ELR (cell line): ENCODE data around the gene SEPTIN14.
"Not testable (repeated sequence)": the region's sequence is repeated elsewhere in the genome, so short reads cannot be mapped to it uniquely, and the experiment has no call there.

Experiments
- DNase-seq: peaks from one replicate; pipeline ENCODE4 v3.0.0-alpha.2; 2015; ENCODE audit warnings: low read depth

Gene SEPTIN14

DNA sequence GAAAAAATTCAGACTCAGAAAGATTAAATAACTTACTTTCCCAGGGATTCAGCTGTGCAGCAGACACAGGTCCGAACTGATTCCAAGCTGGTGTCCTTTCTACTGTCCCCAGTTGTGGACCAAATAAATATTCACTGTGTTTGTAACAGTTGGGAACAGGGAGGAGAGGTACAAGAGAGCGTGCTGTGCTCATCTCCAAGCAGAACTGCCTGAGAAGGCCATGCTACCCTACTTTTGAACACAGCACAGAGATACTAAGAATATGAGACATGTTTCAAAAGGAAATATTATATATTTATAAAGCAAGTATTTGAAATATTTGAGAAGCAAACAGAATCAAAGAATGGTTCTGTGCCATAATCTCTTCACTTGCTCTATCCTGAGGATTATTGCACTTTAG lies at the start of gene SEPTIN14:
Gene SEPTIN14, minus strand, starts transcription at position 101 of the 400 bp plus-strand sequence. CDS start 756 bp downstream, outside the sequence.
- not testable (repeated sequence) for DNase-seq

GRCh38 chr7:55903985-55904759 lies 41.6 kb upstream of the SEPTIN14 start:
- no peak for DNase-seq

- DNase-seq, result not testable (repeated sequence)
Measured at GRCh38 chr7:55901059-55901458, 38.5 kb upstream of the SEPTIN14 start.

- DNase-seq, result peak; percentile 8
Measured at GRCh38 chr7:55898287-55898686, 35.7 kb upstream of the SEPTIN14 start.

DNA sequence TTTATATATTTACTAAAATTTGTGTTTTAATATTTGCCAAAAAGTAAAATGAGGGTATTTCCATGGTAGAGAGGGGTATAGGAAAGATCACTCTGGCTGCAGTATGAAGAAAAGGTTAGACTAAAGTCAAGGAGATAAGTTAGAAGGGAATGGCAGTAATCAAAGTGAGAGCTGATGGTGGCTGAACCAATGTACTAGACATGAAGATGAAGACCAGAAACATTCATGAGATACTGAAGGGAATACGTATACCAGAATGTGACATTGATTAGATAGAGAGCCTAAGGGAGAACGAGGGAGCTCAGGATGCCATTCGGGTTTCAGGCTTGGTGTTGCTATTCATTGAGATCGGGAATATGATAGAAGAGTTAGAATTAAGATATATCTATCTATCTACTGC lies 32.5 kb upstream of the SEPTIN14 start:
- DNase-seq, result no peak

GRCh38 chr7:55893940-55894339 lies 31.4 kb upstream of the SEPTIN14 start:
- DNase-seq, result no peak

DNA sequence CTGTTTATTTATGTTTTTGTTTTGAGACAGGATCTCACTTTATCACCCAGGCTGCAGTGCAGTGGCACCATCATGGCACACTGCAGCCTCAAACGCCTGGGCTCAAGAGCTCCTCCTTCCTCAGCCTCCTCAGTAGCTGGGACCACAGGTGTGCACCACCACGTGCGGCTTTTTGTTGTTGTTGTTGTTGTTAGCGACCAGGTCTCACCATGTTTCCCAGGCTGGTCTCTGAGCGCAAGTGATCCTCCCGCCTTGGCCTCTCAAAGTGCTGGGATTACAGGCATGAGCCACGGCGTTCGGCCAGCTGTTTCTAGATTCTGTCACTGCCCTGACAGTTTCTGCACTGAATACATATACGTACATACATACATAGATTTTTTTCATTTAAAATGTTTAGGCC lies 25.8 kb upstream of the SEPTIN14 start:
- DNase-seq, result not testable (repeated sequence)

GRCh38 chr7:55887821-55888247 lies 25.3 kb upstream of the SEPTIN14 start:
- no peak for DNase-seq

DNA sequence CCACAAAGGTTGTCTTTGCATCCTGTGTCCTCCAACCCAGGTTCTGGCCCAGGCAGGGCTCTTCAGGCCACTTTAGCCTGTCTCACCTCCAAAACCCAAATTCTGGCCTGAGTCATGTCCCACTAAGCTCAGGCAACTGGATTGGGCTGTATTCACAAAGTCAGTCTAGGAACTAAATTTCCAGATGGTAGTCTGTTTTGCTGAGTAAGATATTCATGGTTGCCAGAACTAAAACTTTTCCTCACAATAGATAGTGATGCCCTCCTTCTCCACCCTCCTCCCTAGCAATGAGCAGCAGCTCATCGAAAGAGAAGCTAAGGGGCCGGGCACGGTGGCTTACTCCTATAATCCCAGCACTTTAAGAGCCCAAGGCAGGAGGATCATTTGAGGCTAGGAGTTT lies 21.8 kb upstream of the SEPTIN14 start:
- no peak for DNase-seq

- no peak for DNase-seq
Measured at GRCh38 chr7:55878691-55879090, 16.1 kb upstream of the SEPTIN14 start.

GRCh38 chr7:55877308-55877707 lies 14.8 kb upstream of the SEPTIN14 start:
- no peak for DNase-seq

- DNase-seq, result no peak
Measured at GRCh38 chr7:55873765-55874164, 11.2 kb upstream of the SEPTIN14 start.

DNA sequence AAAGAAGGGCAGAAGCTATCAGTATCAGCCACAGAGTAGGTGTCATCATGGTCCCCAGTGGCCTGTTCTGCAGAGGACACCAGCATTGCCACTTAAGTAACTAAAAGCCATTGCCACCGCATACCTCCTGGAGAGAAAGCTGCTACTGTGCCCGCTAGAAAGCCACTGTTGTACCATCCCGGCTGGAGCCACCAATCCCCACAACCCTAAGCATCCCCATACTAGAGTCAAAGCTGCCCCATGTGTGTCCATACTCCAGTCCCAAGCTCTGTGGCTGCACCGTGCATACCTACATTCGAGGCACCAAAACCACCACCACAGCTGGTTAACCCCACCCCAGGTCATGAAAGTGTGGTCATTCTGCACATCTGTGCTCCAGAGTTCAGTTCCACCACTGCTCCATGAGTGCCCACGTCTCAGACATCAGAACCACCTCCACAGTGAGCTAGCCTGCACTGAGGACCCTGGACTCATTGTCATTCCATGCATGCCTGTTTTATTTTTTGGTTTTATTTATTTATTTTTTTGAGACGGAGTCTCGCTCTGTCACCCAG lies 9.5 kb upstream of the SEPTIN14 start:
- DNase-seq, result no peak

DNA sequence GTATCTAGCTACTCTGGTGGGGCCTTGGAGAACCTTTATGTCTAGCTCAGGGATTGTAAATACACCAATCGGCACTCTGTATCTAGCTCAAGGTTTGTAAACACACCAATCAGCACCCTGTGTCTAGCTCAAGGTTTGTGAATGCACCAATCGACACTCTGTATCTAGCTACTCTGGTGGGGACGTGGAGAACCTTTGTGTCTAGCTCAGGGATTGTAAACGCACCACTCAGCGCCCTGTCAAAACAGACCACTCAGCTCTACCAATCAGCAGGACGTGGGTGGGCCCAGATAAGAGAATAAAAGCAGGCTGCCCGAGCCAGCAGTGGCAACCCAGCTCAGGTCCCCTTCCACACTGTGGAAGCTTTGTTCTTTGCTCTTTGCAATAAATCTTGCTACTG lies 6.4 kb upstream of the SEPTIN14 start:
- not testable (repeated sequence) for DNase-seq

DNA sequence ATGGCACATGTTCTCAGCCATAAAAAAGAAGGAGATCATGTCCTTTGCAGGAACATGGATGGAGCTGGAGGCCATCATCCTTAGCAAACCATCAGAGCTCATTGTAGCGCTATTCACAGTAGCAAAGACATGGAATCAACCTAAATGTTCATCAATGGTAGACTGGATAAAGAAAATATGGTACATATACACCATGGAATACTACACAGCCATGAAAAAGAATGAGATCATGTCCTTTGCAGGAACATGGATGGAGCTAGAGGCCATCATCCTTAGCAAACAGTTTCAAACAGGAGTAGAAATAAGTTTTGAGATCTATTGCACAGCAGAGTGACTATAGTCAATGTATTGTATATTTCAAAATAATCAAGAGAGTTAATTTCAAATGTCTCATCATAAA lies 17.4 kb downstream of the SEPTIN14 start:
- DNase-seq, result not testable (repeated sequence)

GRCh38 chr7:55838595-55838994 lies 24.0 kb downstream of the SEPTIN14 start:
- DNase-seq, result no peak

GRCh38 chr7:55827577-55827976 lies 35.0 kb downstream of the SEPTIN14 start:
- no peak for DNase-seq

DNA sequence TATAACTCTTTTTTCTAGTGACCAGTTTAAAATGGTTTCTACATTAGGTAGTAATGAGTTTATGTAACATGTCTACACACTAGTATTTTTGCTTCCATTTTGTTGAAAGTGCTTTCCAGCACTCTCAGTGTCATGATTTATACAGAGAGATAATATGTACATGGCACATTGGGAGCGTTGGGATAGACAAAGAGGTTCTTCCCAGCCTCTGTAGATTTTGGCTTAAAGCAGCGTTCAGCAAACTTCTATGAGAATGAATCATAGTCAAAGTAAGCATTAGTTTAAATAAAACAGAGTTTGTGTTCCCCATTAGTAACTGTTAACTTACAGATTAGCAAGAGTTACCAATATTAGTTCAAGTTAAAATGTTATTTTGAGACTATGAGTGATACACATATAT lies 43.9 kb downstream of the SEPTIN14 start:
- no peak for DNase-seq

GRCh38 chr7:55797260-55797659 lies 65.3 kb downstream of the SEPTIN14 start:
- DNase-seq, result not testable (repeated sequence)

GRCh38 chr7:55794527-55794926 lies 68.0 kb downstream of the SEPTIN14 start:
- peak; percentile 35 for DNase-seq

GRCh38 chr7:55792048-55792447 lies 70.5 kb downstream of the SEPTIN14 start:
- DNase-seq, result no peak

DNA sequence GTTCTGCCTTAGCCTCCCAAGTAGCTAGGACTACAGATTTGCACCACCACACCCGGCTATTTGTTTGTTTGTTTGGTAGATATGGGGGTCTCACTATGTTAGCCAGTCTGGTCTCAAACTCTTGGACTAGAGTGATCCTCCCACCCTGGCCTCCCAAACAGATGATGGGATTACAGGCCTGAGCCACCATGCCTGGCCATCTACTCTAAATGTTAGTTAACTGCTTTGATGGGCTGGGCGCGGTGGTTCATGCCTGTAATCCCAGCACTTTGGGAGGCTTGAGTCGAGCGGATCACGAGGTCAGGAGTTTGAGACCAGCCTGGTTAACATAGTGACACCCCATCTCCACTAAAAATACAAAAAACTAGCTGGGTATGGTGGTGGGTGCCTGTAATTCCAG lies 74.8 kb downstream of the SEPTIN14 start:
- DNase-seq, result no peak

DNA sequence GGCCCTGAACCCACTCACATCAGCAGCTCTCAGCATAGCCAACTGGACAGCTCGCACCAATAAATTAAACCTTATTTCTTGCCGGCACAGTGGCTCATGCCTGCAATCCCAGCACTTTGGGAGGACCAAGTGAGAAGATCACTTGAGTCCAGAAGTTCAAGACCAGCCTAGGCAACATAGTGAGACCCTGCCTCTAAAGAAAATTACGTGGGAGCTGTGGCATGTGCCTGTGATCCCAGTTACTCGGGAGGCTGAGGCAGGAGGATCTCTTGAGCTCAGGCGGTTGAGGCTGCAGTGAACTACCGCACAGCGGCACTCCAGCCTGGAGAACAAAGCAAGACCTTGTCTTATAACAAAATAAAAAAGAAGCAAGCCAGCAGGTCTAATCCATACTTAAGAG lies 75.7 kb downstream of the SEPTIN14 start:
- no peak for DNase-seq

DNA sequence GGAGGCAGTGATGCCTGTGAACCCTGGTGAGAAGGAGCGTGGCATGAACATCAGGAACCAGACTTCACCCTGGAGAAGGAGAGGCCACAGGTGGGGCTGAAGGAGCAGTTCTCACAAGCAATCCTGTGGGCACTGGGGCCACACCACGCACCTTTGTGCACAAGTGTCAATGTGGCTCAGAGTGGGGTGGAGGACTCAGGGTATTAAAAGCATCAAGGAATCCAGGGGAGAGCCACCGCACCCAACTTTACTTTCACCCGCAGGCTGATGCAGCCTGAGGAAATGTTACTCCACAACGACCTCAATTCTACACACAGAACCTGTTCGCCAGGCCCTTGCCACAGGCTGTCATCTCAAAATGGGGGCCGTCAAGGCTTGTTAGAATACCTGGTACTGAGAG lies 77.1 kb downstream of the SEPTIN14 start:
- not testable (repeated sequence) for DNase-seq
